ENCODE measurements around the gene WNT4. TPM values are rescaled to one million over a fixed set of nuclear protein-coding genes. Genes with fewer than 3 reads are reported as not detected.

Gene WNT4
- total RNA-seq, 1 experiment from 2014 or later, result 0.92 TPM

DNA sequence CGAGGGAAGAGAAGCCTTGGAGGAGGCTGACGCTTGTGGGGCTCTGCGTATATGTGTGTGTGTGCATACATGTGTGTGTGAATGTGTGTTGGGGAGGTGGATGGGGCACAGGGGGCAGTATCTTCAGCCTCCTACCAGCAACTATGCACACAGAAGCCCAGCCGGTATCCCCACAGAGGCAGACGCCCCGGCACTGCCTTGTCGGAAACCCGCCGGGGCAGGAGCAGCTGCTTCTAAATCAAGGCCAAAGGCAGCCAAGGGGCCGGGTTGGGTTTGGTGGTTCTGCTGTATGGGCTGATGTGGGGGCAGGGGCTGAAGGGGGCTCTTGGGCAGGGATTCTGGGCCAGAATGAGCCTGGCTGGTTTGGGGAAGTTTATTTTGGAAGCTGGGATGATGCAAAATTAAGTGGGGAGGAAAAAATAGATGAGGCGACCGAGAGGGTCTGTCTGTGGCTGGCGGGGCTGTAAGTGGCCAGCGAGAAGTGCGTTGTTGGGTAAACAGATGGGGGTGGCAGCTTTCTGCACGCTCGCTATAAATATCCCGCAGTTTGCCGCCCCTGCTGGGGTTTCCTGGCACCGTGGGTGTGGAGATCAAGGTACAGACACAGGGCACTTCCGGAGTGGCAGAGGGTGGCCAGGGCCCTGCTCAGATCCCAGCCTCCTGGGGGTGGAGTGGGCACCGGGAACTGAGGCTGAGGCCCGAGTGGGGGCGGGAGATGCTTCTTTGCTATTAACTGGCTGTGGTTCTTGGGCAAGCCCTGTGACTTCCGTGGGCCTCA, 11.0 kb upstream of the WNT4 start:
- Histone ChIP-seq H3K36me3 (ENCODE audit: control insufficient read depth, insufficient read depth, low read length) (no peaks in the 10 kb centered on the region), H3K27ac (ENCODE audit: low read length) (no peak overlapping the region), H3K27me3 (ENCODE audit: control insufficient read depth, insufficient read depth, low read length) (no peaks in the 10 kb centered on the region), H3K4me3 (ENCODE audit: low read depth in 2 of 2, low read length in 2 of 2) (no peak overlapping the region), H3K4me1 (ENCODE audit: control insufficient read depth, insufficient read depth, low read length) (no peaks in the 10 kb centered on the region), H3K9me3 (ENCODE audit: control insufficient read depth, insufficient read depth, low read depth, low read length) (no peaks in the 10 kb centered on the region)
- TF ChIP-seq TCF7L2 (IDR thresholded peaks at IDR 0.05; ENCODE audit: low read depth, low read length) (no peak), POLR2AphosphoS5 (IDR thresholded peaks at IDR 0.05; ENCODE audit: low read depth, low read length) (no peak), SIN3A (IDR thresholded peaks at IDR 0.05; ENCODE audit: borderline replicate concordance, insufficient read depth, low read depth, low read length) (no peak)
- TF ChIP-seq, protein P1, sequence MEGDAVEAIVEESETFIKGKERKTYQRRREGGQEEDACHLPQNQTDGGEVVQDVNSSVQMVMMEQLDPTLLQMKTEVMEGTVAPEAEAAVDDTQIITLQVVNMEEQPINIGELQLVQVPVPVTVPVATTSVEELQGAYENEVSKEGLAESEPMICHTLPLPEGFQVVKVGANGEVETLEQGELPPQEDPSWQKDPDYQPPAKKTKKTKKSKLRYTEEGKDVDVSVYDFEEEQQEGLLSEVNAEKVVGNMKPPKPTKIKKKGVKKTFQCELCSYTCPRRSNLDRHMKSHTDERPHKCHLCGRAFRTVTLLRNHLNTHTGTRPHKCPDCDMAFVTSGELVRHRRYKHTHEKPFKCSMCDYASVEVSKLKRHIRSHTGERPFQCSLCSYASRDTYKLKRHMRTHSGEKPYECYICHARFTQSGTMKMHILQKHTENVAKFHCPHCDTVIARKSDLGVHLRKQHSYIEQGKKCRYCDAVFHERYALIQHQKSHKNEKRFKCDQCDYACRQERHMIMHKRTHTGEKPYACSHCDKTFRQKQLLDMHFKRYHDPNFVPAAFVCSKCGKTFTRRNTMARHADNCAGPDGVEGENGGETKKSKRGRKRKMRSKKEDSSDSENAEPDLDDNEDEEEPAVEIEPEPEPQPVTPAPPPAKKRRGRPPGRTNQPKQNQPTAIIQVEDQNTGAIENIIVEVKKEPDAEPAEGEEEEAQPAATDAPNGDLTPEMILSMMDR (IDR thresholded peaks at IDR 0.05), result no peak
- TF ChIP-seq, protein P2, sequence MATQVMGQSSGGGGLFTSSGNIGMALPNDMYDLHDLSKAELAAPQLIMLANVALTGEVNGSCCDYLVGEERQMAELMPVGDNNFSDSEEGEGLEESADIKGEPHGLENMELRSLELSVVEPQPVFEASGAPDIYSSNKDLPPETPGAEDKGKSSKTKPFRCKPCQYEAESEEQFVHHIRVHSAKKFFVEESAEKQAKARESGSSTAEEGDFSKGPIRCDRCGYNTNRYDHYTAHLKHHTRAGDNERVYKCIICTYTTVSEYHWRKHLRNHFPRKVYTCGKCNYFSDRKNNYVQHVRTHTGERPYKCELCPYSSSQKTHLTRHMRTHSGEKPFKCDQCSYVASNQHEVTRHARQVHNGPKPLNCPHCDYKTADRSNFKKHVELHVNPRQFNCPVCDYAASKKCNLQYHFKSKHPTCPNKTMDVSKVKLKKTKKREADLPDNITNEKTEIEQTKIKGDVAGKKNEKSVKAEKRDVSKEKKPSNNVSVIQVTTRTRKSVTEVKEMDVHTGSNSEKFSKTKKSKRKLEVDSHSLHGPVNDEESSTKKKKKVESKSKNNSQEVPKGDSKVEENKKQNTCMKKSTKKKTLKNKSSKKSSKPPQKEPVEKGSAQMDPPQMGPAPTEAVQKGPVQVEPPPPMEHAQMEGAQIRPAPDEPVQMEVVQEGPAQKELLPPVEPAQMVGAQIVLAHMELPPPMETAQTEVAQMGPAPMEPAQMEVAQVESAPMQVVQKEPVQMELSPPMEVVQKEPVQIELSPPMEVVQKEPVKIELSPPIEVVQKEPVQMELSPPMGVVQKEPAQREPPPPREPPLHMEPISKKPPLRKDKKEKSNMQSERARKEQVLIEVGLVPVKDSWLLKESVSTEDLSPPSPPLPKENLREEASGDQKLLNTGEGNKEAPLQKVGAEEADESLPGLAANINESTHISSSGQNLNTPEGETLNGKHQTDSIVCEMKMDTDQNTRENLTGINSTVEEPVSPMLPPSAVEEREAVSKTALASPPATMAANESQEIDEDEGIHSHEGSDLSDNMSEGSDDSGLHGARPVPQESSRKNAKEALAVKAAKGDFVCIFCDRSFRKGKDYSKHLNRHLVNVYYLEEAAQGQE (IDR thresholded peaks at IDR 0.05; ENCODE audit: insufficient read depth in 1 of 2, low read depth in 2 of 2, low read length in 1 of 2), result no peak
- DNase-seq (ENCODE audit: low read depth, low spot score) (no peak), ATAC-seq (no peak)
- POLR2A ChIA-PET, result no interaction called here
- CTCF ChIA-PET, result interaction anchor here (0.8 kb wide), 1 partner anchor 777 kb away, joined by 3 read pairs; no protein-coding TSS in a partner anchor
- in situ Hi-C loops (cut with HindIII; ENCODE audit: low pct_unique_long_range_greater_than_20kb, low sequenced_read_pairs) (no loop called here), intact Hi-C loops (cut with micrococcal nuclease; ENCODE audit: unreplicated experiment) (no loop called here)
- no TSS peak for BruUV-seq (replicated peaks)

DNA sequence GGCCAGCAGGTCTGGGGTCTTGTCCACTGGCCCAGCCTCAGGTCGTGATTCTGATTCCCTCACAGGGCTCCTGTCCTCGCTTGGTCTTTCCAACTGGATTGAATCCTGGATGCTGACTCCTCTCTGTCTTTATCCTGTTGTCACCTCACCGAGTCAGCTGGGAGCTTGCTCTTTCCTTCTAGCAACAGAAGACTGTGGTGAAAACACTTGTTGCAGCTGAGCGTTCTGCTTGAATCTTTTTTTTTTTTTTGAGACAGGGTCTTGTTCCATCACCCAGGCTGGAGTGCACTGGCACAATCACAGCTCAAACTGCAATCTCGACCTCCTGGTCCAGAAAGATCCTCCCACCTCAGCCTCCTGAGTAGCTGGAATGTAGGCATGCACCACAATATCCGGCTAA, 8.0 kb upstream of the WNT4 start:
- no peak for DNase-seq (ENCODE audit: low read depth, low spot score)
- in situ Hi-C loops (cut with HindIII; ENCODE audit: low pct_unique_long_range_greater_than_20kb, low sequenced_read_pairs) (no loop called here), intact Hi-C loops (cut with micrococcal nuclease; ENCODE audit: unreplicated experiment) (no loop called here)
- ATAC-seq, result 0 out of 2 replicates have a peak, but pooled peaks have one; percentile 44
- H3K4me3 ChIP-seq (ENCODE audit: low read depth in 2 of 2, low read length in 2 of 2), result no peak overlapping the region
- no peaks in the 10 kb centered on the region for H3K9me3 ChIP-seq (ENCODE audit: control insufficient read depth, insufficient read depth, low read depth, low read length)
- no peaks in the 10 kb centered on the region for H3K4me1 ChIP-seq (ENCODE audit: control insufficient read depth, insufficient read depth, low read length)
- no TSS peak for BruUV-seq (replicated peaks)
- ChIA-PET POLR2A (interaction anchor here (0.7 kb wide), 1 partner anchor 1611 kb away, joined by 5 read pairs; no protein-coding TSS in a partner anchor), CTCF (no interaction called here)
- H3K36me3 ChIP-seq (ENCODE audit: control insufficient read depth, insufficient read depth, low read length), result no peaks in the 10 kb centered on the region
- H3K27ac ChIP-seq (ENCODE audit: low read length), result no peak overlapping the region
- no peaks in the 10 kb centered on the region for H3K27me3 ChIP-seq (ENCODE audit: control insufficient read depth, insufficient read depth, low read length)
- TF ChIP-seq, protein P2 (IDR thresholded peaks at IDR 0.05; ENCODE audit: insufficient read depth in 1 of 2, low read depth in 2 of 2, low read length in 1 of 2), result no peak
- no peak for TF ChIP-seq TCF7L2 (IDR thresholded peaks at IDR 0.05; ENCODE audit: low read depth, low read length)
- TF ChIP-seq SIN3A (IDR thresholded peaks at IDR 0.05; ENCODE audit: borderline replicate concordance, insufficient read depth, low read depth, low read length), result no peak
- TF ChIP-seq, protein P1 (IDR thresholded peaks at IDR 0.05), result no peak
- no peak for TF ChIP-seq POLR2AphosphoS5 (IDR thresholded peaks at IDR 0.05; ENCODE audit: low read depth, low read length)
